ES-I3 (cell line): ENCODE measurements around the gene MACROD2.

Experiments
- H3K36me3 ChIP-seq: 2 replicates; pipeline ENCODE4 v1.6.1; 2013; ENCODE audit warnings: mild to moderate bottlenecking, low read length, control low read depth, moderate library complexity; ENCODE audit not compliant: insufficient read depth
- H3K4me1 ChIP-seq: 2 replicates; pipeline ENCODE4 v1.6.1; 2013; ENCODE audit warnings: mild to moderate bottlenecking, control low read depth, low read length; ENCODE audit not compliant: insufficient read depth
- H3K9ac ChIP-seq: 2 replicates; pipeline ENCODE4 v1.6.1; 2013; ENCODE audit warnings: low read depth, mild to moderate bottlenecking, low read length, moderate library complexity
- H3K9me3 ChIP-seq: 2 replicates; pipeline ENCODE4 v1.6.1; 2013; ENCODE audit warnings: mild to moderate bottlenecking, low read length, moderate library complexity; ENCODE audit not compliant: control insufficient read depth, insufficient read depth

Gene MACROD2

GRCh38 chr20:14759979-14760378 is 764.7 kb downstream of the MACROD2 start:
- no peaks in the 10 kb centered on the region; the same call in 1 of the 2 replicates for H3K4me1 ChIP-seq
- no peaks in the 10 kb centered on the region for H3K36me3 ChIP-seq
- H3K9ac ChIP-seq = no peak overlapping the region
- no peaks in the 10 kb centered on the region for H3K9me3 ChIP-seq

- H3K9me3 ChIP-seq = no peaks in the 10 kb centered on the region
- no peaks in the 10 kb centered on the region for H3K36me3 ChIP-seq
- H3K9ac ChIP-seq = no peak overlapping the region
- H3K4me1 ChIP-seq = no peaks in the 10 kb centered on the region; the same call in 1 of the 2 replicates
Measured at GRCh38 chr20:14761903-14762302, 766.6 kb downstream of the MACROD2 start.

GRCh38 chr20:14764511-14765369 is 769.4 kb downstream of the MACROD2 start:
- no peaks in the 10 kb centered on the region for H3K36me3 ChIP-seq
- H3K4me1 ChIP-seq = no peaks in the 10 kb centered on the region; the same call in 1 of the 2 replicates
- H3K9me3 ChIP-seq = no peaks in the 10 kb centered on the region
- H3K9ac ChIP-seq = no peak overlapping the region

GRCh38 chr20:14765370-14765701 is 770.0 kb downstream of the MACROD2 start:
- H3K4me1 ChIP-seq = no peaks in the 10 kb centered on the region; the same call in 1 of the 2 replicates
- H3K9ac ChIP-seq = no peak overlapping the region
- H3K36me3 ChIP-seq = no peaks in the 10 kb centered on the region
- H3K9me3 ChIP-seq = no peaks in the 10 kb centered on the region

- H3K36me3 ChIP-seq = no peaks in the 10 kb centered on the region
- no peak overlapping the region for H3K9ac ChIP-seq
- H3K4me1 ChIP-seq = no peaks in the 10 kb centered on the region
- H3K9me3 ChIP-seq = no peaks in the 10 kb centered on the region
Measured at GRCh38 chr20:14773486-14773885, 778.2 kb downstream of the MACROD2 start.

GRCh38 chr20:14775778-14776177 is 780.5 kb downstream of the MACROD2 start:
- H3K4me1 ChIP-seq = no peaks in the 10 kb centered on the region
- H3K36me3 ChIP-seq = no peaks in the 10 kb centered on the region
- no peak overlapping the region for H3K9ac ChIP-seq

GRCh38 chr20:14777591-14777990 is 782.3 kb downstream of the MACROD2 start:
- no peaks in the 10 kb centered on the region for H3K4me1 ChIP-seq
- H3K9ac ChIP-seq = no peak overlapping the region
- H3K36me3 ChIP-seq = no peaks in the 10 kb centered on the region
- no peaks in the 10 kb centered on the region for H3K9me3 ChIP-seq

More at GRCh38 chr20:14775778-14776177, 780.5 kb downstream of the MACROD2 start:
- H3K9me3 ChIP-seq = no peaks in the 10 kb centered on the region

GRCh38 chr20:14778096-14778495 is 782.8 kb downstream of the MACROD2 start:
- Histone ChIP-seq H3K4me1 (no peaks in the 10 kb centered on the region), H3K9me3 (no peaks in the 10 kb centered on the region), H3K36me3 (no peaks in the 10 kb centered on the region), H3K9ac (no peak overlapping the region)

- H3K9ac ChIP-seq = no peak overlapping the region
- no peaks in the 10 kb centered on the region for H3K4me1 ChIP-seq
- no peaks in the 10 kb centered on the region for H3K36me3 ChIP-seq
- H3K9me3 ChIP-seq = no peaks in the 10 kb centered on the region
Measured at GRCh38 chr20:14778875-14779274, 783.6 kb downstream of the MACROD2 start.

GRCh38 chr20:14780508-14780907 is 785.2 kb downstream of the MACROD2 start:
- H3K9ac ChIP-seq = no peak overlapping the region
- H3K4me1 ChIP-seq = no peaks in the 10 kb centered on the region
- H3K9me3 ChIP-seq = no peaks in the 10 kb centered on the region
- no peaks in the 10 kb centered on the region for H3K36me3 ChIP-seq

- H3K4me1 ChIP-seq = no peaks in the 10 kb centered on the region
- H3K9me3 ChIP-seq = no peaks in the 10 kb centered on the region
- H3K36me3 ChIP-seq = no peaks in the 10 kb centered on the region
- H3K9ac ChIP-seq = no peak overlapping the region
Measured at GRCh38 chr20:14782731-14783130, 787.4 kb downstream of the MACROD2 start.

- H3K9ac ChIP-seq = no peak overlapping the region
- no peaks in the 10 kb centered on the region for H3K9me3 ChIP-seq
- no peaks in the 10 kb centered on the region for H3K4me1 ChIP-seq
- no peaks in the 10 kb centered on the region for H3K36me3 ChIP-seq
Measured at GRCh38 chr20:14783766-14784165, 788.5 kb downstream of the MACROD2 start.

- Histone ChIP-seq H3K36me3 (no peaks in the 10 kb centered on the region), H3K9me3 (no peaks in the 10 kb centered on the region), H3K9ac (no peak overlapping the region), H3K4me1 (no peaks in the 10 kb centered on the region)
Measured at GRCh38 chr20:14785065-14785743, 789.9 kb downstream of the MACROD2 start.

GRCh38 chr20:14790190-14790589 is 794.9 kb downstream of the MACROD2 start:
- Histone ChIP-seq H3K9me3 (no peaks in the 10 kb centered on the region), H3K4me1 (no peaks in the 10 kb centered on the region), H3K9ac (no peak overlapping the region), H3K36me3 (no peaks in the 10 kb centered on the region)
